GM18517 (cell line): Measurements from ENCODE around the gene RPRD1B.
"Not testable (repeated sequence)": the region's sequence is repeated elsewhere in the genome, so short reads cannot be mapped to it uniquely, and the experiment has no call there.

Experiments used
- ATAC-seq: cut with Tn5 transposase; IDR thresholded peaks from one replicate; pipeline ENCODE4 v1.9.1; 2021; ENCODE audit warnings: mild to moderate bottlenecking, moderate library complexity; ENCODE audit not compliant: unreplicated experiment

Gene RPRD1B

DNA sequence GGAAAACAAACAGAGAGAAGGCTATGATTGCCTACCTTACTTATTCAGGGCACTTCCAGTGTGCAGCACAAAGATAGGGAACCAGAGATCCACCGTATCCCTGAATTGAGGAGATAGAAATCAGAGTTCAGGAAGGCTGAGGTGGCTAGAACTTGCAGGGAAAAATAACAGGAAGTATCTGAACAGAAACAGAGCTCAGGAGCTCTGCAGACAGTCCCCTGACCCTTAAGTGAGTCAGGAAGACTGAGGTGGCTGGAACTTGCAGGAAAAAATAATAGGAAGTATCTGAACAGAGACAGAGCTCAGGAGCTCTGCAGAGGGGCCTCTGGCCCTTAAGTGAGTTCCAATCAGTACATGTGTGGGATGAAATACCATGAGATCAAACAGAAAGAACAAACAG lies 65.4 kb downstream of the RPRD1B start:
- no peak for ATAC-seq

DNA sequence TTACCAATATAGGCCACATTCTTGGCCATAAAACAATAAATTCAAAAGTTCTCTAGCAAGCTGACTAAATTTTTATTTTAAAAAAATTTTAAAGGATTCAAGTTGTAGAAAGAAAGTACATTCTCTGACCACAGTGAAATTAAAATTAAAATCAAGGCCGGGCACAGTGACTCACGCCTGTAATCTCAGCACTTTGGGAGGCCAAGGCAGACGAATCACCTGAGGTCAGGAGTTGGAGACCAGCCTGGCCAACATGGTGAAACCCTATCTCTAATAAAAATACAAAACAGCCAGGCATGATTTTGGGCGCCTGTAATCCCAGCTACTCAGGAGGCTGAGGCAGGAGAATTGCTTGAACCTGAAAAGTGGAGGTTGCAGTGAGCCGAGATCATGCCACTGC lies 68.7 kb downstream of the RPRD1B start:
- not testable (repeated sequence) for ATAC-seq

DNA sequence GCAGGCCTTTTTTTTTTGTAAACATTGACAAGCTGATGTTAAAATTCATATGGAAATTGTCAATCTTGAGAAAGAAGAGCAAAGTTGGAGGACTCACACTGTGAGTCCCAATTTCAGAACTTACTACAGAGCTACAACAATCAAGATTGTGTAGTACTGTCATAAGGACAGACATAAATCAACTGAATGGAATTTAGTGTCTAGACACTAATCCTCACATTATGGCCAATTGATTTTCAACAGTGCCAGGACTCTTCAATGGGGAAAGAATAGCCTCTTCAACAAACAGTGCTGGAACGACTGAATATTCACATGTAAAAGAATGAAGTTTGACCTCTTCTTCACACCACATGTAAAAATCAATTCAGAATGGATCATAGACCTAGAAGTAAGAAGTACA lies 70.7 kb downstream of the RPRD1B start:
- ATAC-seq: no peak

DNA sequence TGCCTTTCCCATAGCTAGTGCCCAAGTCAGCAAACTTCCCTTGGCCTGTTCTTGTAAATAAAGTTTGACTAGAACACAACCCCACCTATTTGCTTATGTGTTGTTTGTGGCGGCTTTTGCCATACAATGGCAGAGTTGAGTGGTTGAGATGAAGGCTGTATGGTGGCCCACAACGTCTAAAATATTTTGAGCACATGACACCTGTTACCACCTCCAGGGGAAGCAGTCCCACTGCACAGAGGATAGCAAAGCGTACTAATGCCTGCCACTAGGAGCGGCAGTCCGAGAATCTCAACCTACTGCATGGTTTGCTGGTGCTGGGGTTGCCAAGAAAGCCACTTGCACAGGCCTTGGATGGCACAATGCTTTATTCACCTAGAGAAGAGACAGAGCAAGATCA lies 72.9 kb downstream of the RPRD1B start:
- no peak for ATAC-seq

DNA sequence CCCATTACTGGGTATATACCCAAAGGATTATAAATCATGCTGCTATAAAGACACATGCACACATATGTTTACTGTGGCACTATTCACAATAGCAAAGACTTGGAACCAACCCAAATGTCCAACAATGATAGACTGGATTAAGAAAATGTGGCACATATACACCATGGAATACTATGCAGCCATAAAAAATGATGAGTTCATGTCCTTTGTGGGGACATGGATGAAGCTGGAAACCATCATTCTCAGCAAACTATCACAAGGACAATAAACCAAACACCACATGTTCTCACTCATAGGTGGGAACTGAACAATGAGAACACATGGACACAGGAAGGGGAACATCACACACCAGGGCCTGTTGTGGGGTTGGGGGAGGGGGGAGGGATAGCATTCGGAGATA lies 73.8 kb downstream of the RPRD1B start:
- ATAC-seq: not testable (repeated sequence)

DNA sequence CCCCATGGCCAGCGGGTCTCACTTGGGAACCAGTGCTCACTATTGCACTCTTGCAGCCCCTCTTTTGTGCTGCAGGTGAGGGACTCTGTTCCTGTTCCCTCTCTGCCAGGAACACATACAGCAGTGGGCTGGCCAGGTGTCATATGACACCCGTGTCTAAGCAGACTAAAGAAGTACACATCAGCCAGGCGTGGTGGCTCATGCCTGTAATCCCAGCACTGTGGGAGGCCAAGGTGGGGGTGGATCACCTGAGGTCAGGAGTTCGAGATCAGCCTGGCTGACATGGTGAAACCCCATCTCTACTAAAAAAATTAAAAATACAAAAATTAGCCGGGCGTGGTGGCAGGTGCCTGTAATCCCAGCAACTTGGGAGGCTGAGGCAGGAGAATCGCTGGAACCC lies 74.4 kb downstream of the RPRD1B start:
- ATAC-seq: not testable (repeated sequence)

DNA sequence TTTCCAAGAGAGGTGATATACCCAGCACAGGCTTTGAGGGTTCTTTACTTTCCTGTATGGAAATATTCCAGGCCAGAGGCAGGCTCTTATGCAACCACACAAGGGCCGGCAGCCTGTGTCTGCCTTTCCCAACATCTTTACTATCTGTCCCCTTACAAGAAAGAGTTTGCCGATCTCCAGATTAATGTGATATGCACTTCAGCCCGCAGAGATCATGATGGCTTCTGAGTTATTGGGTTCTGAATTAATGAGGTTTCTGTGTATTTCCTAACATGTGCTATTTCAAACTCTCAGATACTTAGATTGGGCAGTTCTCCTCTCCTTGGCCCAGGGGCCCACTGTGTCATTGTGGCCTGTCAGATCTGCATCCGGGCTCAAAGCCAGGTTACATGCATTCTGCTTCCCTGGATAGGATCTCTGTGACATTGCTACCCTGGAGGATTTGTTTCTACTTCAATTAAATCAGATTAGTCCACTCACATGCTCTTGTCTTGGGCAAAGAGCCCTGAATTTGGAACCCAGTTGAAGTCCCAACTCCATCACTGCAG lies 75.0 kb downstream of the RPRD1B start:
- ATAC-seq: no peak

DNA sequence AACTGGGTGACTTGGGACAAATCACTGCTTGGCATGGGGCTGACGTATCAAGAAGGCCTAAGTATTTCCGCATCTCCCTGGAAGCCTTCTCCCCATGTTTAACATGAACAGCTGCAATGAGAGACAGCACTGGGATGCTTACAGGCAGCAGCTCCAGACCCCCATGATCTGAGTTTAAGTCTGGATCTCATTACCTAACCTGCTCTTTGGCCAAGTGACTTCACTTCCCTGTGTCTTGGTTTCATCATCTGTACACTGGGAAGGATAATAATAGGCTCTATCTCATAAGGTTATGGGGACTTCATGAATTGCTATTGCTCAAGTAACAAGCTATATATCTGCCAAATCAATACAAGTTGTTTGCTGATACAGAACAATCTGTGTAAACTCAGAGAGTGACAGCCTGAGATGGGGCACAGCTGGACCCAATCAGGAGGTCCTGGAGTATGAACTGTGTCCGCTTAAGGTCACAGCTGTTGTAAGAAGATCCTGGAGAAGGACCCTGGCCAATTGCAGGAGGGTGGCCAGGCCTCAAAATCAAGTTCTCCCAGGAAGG lies 75.5 kb downstream of the RPRD1B start:
- ATAC-seq: no peak

DNA sequence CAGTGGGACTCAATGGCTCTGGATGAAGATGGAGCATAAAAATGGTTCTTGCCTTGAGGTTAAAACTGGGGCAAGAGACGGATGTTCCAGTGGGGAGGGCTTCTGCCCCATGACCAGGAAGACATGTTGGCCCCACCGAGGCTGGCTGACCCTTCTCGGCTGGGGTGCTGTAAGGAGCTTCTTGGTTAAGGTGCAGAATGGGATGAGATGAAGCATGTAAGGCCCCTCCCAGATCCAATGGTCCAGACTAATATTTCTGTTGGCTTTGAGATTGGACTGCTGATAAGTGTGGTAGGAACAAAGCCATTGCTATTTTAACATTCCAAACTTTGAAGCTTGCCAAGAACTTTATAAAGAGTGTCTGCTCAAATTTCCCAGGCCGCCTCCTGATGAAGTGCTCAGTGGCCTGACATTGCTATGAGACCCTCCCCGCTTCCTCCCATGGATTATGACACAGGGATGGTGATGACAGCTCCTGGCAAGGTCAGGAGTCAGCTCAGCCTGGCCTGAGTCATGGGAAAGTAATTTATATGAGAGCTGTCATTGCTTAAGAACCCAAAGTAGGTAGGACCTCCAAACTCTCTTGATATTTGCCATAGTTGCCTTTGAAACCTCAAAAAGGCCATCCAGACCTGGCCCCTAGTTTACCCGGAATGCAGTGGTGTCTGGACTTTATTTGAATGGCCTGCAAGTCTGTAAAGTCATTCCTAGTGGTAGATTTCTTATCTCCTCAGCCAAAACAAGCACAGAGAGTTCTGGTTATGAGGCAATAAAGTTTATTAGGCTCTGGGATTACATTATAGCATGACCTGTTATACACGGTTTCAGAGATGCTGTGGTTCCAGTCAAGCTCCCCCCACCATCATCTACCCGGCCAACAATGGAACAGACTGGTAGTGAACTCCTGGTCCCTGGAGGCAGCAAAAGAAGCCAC lies 76.3 kb downstream of the RPRD1B start:
- ATAC-seq: no peak

DNA sequence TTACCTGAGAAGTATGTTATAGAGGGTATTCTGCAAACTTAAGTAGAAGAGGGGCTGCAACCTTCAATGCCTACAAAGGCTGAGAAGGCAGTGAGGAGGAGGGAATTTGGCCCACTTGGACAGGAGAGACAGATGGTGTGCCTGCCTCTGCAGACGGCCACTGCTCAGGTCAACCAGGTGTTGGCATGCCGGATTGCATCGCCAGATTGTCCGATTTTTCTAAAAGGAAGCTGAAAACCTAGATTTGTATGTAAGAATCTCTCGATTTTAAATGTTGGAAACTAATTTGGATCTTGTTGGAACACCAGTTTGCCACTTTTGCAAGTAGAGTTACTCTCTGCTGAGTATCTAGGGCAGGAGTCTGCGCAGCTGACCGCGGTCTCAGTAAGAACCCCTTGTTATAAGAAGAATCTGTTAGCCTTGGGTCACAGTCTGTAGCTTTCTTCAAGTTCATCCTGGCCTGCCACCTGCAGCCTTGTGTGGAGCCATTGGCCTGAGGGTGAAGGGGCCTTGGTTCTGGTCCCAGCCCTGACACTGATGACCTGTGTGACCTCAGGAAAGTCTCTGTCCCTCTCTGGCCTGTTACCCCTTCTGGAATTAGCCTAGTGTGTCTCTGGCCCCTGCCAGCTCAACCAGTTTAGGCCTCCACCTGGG lies 77.1 kb downstream of the RPRD1B start:
- ATAC-seq: no peak

DNA sequence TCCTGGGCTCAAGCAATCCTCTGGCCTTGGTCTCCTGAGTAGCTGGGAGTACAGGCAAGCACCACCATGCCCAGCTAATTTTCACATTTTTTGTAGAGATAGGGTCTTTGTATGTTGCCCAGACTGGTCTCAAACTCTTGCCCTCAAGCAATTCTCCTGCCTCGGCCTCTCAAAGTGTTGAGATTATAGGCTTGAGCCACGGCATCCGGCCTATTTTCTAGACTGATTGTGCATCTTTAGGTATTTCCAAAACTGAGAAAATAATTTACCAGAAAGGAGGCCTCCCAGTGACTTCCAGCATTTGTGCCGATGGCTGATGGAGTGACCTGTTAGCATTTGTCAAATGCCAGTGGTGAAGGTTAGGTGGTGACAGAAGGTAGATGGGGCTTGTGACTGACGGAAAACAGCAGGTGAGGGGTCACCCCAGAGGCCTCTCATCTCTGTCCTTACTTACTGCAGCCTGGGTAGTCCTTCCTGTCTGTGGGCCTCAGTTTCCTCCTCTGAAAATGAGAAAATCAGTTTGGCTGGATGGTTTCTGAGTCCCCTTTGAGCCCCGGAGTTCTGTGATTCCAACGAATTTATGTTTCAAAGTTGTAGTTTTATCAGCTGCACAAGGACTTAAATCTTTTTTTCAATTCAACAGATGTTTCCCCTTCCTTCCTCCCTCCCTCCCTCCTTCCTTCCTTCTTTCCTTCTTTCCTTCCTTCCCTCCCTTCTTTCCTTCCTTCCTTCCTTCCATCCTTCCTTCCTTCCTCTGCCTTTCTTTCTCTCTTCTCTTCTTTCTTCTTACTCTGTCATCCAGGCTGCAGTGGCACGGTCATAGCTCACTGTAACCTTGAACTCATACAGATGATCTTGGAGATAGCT lies 78.1 kb downstream of the RPRD1B start:
- no peak for ATAC-seq

DNA sequence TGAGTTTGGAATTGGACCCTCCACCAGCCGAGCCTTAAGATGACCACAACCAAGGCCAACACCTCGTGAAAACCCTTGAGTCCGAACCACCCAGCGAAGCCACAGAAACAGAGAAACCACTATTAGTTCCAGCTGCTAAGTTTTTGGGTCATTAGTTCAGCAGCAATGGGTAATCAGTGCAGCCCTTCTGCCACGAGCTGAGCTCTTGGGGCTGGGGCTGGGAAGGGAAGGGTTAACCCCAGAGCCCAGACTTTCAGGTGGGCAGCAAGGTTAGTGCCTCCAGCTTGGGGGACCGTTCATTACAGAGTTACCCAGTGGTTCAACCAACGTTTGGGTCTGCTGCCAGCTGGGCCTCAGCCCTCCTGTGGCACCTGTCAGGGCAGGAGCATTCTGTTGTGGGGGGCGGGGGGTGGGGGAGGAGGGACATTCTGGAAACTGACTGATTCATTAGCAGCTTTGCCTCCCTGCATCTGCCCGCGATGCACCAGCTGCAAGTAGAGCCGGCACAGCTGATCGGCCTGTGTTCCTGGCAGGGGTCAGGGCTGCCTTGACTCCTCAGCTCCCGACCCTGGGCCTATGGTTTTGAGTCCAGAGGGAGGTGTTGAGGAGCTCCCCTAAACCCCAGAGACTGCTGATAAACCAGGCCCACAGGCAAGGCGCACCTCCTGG lies 78.8 kb downstream of the RPRD1B start:
- ATAC-seq: no peak

DNA sequence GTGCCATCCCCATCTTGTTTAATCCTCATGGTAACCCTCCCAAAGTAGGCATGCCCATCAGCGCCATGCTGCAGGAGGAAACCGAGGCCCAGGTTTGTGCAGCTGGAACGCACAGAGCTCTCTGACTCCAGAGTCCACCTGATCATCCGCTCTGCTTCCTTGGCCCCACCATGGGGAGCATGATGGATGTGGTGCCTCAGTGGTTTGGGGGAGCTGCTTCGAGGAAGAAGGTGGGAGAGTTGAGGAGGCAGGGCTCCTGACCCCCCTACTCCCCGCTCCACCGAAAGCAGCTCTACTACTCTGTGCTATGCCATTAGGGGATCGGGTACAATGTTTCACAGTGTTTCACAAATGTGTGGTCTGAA lies 79.4 kb downstream of the RPRD1B start:
- ATAC-seq: no peak

DNA sequence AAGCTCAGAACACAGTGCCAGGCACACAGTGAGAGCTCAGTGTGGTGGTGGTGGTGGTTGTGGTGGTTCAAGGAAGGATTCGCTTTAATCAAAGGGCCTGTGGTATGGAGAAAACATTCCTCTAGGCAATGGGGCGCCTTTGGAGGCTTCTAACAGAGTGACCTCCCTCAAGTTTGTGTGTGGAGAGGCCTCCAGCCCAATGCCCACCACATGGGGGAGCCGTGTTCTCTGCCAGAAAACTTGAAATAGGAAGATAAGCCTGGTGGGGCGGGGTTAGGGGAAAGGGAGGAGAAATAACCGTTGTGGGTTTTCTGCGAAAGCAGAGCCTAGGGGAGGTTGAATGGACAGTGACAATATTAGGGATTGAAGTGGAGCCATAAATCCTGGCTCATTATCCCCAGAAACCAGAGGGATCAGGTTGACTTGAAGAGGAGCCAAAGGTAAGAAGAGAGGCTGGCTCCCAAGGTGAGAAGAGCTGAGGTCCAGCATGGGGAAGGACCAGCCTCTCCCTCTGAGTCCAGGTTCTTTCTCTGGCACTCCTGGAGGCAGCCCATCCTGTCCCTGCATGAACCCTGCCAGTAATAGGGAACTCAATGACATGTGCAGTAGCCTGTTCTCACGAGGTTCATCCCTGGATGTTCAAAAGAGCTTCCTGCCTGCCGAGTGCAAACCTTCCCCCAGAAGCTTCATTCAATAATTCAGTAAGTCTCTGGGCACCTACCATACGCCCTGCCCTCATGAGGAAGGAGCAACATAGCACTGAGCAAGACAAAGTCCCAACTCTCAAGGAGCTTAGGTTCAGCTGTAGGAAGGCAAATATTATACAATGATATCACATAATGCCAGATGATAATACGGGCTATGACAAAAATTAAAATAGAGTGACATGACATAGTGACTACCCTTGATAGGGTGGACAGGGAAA lies 80.1 kb downstream of the RPRD1B start:
- ATAC-seq: no peak

DNA sequence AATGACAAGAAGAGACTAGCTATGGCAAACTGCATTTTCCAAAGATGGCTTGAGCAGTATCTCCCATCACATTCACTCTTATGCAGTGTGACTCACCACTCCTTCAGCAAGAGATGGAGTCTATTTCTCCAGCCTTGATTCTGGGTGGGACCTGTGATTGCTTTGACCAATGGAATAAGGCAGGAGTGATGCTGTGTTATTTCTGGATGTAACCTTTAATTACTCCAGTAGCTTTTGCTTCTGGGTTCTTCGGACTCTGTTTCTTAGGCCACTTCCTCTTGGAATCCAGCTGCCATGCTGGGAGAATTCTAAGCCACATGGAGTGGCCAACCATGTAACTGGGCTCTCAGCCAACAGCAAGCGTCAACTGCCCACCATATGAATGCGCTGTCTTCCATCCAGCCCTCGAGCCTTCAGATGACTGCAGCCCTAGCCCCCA lies 80.8 kb downstream of the RPRD1B start:
- no peak for ATAC-seq

DNA sequence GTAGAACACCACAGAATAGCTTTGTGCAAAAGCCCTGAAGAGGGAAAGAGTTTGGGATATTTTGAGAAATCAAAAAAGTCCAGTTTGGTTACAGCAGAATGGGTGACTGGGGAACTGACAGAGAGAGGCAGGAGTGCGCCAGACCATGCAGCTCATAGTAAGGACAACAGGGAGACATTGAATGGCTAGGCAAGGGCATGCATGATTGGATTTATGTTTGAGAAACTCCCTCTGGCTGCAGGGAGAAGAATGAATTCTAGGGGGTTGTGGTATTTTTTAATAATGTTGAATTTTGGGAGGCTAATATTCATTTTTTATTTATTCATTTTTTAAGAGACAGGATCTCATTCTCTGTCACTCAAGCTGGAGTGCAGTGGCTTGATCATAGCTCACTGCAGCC lies 81.7 kb downstream of the RPRD1B start:
- ATAC-seq: no peak

DNA sequence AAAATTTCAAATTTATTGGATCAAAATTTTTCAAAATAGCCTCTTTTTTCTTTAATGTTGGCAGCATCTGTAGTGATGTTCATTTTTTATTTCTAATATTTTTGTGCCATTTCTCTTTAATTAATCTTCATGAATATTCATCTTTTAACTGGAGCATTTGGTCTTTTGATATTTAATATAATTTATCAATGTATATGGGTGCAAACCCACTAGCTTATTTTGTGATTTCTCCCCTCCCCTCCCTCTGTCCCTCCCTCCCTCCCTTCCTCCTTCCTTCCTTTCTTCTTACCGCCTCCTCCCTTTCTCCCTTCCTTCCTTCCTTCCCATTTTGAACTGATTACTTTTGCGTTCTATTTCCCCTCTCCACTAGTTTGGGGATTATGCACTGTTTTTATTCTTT lies 82.3 kb downstream of the RPRD1B start:
- ATAC-seq: no peak

DNA sequence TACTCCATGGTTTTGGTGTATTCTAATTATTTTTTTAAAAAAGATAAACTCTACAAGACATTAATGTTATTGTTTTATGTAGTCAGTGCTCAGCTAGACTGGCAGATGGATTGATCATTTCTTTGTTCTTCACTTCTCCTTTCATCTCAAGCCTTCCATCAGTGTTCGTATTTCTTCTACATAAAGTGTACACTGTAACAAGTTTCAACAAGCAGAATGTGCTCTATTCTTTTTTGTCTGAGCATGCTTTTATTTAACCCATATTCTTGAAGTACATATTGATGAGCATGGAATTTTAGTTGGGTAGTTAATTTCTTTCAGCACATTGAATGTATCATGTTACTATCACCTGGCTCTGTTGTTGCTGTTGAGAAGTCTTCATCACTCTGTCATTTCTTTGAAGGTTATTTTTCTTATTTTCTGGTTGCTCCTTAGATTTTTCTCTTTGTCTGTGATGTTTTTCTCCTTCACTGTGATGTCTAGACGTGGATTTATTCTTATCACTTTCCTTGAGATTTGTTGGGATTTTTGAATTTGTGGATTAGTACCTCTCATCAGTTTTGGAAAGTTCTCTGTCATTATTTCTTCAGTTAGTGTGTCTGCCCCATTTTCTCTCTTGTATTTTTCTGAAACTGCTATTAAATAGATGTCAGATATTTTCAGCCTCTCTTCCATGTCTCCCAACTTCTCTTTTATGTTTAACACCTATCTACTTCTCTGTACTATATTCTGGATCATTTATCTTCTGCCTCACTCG lies 83.0 kb downstream of the RPRD1B start:
- no peak for ATAC-seq
